Breast epithelium (tissue), 4 donors: ENCODE data around the gene DRG2. TPM values are rescaled to one million over a fixed set of nuclear protein-coding genes. Genes with fewer than 3 reads are reported as not detected.

Source experiments
- DNase-seq, 2 donors: peaks; one replicate each; pipeline ENCODE4 v3.0.0-alpha.2; 2019; ENCODE audit warnings: low spot score in 2 of 2
- H3K27ac ChIP-seq, 2 donors: fragments of 200-600 bp; sonication (generic) in 1 of 2; one replicate each; pipeline ENCODE4 v1.5.1; 2016 to 2019; ENCODE audit warnings: mild to moderate bottlenecking in 1 of 2
- H3K27me3 ChIP-seq, 2 donors: fragments of 200-600 bp; sonication (generic) in 1 of 2; one replicate each; pipeline versions ENCODE4 v1.5.1 to v1.6.0; 2017 to 2019; ENCODE audit warnings: control low read depth in 1 of 2, mild to moderate bottlenecking in 1 of 2
- H3K36me3 ChIP-seq: fragments of 200-600 bp; one replicate; pipeline ENCODE4 v1.5.1; 2019
- H3K4me1 ChIP-seq, 2 donors: fragments of 200-600 bp; sonication (generic); one replicate each; pipeline ENCODE4 v1.5.1; 2016 to 2019; ENCODE audit warnings: control low read depth in 1 of 2
- H3K4me3 ChIP-seq, 3 donors: fragments of 200-600 bp; sonication (generic); 1 replicate in 2 of 3; 2 replicates in 1 of 3; pipeline ENCODE4 v1.5.1; 2016 to 2019; ENCODE audit warnings: mild to moderate bottlenecking in 3 of 3, moderate library complexity in 2 of 3
- H3K9me3 ChIP-seq, 2 donors: fragments of 200-600 bp; sonication (generic) in 1 of 2; one replicate each; pipeline ENCODE4 v1.5.1; 2016 to 2019; ENCODE audit warnings: control low read depth in 1 of 2
- POLR2A ChIP-seq: fragments of 450-650 bp; IDR thresholded peaks from one replicate; pipeline ENCODE4 v1.6.1; 2016; ENCODE audit warnings: antibody characterized with exemption, mild to moderate bottlenecking, moderate library complexity
- POLR2AphosphoS5 ChIP-seq, 3 donors: sonication (generic); formaldehyde crosslinking; IDR thresholded peaks; one replicate each; pipeline ENCODE4 v1.6.1; 2017; ENCODE audit warnings: antibody characterized with exemption in 3 of 3
- intact Hi-C: fragments of 100-400 bp; cut with DNase I; formaldehyde crosslinking; loops from one replicate; pipeline ENCODE4 v1.15.1; 2023; ENCODE audit warnings: low total_unique reads
- total RNA-seq, 3 donors: library from RNA; depleted of rRNA; stranded (reverse); fragments of >200 nt; gene quantifications; one replicate each; pipeline ENCODE4 v1.1.0, GENCODE V29; 2016
- TF ChIP-seq, protein P1 (sequence below), 3 donors: fragments of 450-650 bp; IDR thresholded peaks; one replicate each; pipeline ENCODE4 v1.5.1; 2016 to 2017; ENCODE audit warnings: antibody characterized with exemption in 3 of 3, mild to moderate bottlenecking in 3 of 3, moderate library complexity in 3 of 3

The DRG2 gene
- total RNA-seq, 3 donors from 2014 or later: 36.4 to 42.0 (median 40.3) TPM

DNA sequence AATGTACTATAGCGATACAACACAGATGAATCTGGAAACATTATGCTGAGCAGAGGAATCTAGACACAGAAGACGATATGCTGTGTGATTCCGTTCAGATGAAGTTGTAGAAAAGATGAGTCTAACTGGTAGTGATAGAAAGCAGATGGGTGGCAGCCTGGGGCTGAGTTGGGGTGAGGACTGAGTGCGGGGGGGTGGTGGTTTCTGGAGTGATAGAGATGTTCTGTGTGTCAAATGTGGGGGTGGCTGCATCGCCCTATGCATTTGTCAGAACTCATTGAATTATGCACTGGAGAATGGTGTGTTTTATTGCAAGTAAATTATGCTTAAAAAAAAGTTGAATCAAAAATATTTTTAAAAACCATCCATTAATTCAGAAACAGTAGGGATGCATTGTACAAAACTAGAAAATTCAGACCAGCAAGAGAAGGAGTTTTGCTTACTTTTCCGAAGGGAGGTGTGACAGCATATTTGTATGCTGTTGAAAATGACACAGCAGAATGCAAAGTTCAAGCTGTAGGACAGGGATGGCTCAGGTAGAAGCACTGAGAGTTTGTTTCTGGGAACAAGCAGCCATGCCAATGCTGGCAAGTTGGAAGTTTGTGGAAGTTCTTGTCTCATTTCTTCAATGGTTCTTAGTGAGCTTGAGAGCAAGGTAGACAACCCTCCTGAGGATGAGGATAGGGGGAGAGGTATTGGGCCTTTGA is 13.0 kb upstream of the DRG2 start:
- Histone ChIP-seq H3K4me3 (no peak overlapping the region), H3K27me3 (no peaks in the 10 kb centered on the region), H3K4me1 (no peaks in the 10 kb centered on the region), H3K36me3 (no peaks in the 10 kb centered on the region), H3K27ac (no peak overlapping the region), H3K9me3 (no peaks in the 10 kb centered on the region)
- TF ChIP-seq, protein P1, sequence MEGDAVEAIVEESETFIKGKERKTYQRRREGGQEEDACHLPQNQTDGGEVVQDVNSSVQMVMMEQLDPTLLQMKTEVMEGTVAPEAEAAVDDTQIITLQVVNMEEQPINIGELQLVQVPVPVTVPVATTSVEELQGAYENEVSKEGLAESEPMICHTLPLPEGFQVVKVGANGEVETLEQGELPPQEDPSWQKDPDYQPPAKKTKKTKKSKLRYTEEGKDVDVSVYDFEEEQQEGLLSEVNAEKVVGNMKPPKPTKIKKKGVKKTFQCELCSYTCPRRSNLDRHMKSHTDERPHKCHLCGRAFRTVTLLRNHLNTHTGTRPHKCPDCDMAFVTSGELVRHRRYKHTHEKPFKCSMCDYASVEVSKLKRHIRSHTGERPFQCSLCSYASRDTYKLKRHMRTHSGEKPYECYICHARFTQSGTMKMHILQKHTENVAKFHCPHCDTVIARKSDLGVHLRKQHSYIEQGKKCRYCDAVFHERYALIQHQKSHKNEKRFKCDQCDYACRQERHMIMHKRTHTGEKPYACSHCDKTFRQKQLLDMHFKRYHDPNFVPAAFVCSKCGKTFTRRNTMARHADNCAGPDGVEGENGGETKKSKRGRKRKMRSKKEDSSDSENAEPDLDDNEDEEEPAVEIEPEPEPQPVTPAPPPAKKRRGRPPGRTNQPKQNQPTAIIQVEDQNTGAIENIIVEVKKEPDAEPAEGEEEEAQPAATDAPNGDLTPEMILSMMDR (IDR thresholded peaks at IDR 0.05): no peak
- no peak for TF ChIP-seq POLR2AphosphoS5 (IDR thresholded peaks at IDR 0.05)
- no peak for TF ChIP-seq POLR2A
- DNase-seq: no peak
- intact Hi-C loops: loop anchor here (10.0 kb wide), 1 partner anchor 530 kb away; no protein-coding TSS in a partner anchor

DNA sequence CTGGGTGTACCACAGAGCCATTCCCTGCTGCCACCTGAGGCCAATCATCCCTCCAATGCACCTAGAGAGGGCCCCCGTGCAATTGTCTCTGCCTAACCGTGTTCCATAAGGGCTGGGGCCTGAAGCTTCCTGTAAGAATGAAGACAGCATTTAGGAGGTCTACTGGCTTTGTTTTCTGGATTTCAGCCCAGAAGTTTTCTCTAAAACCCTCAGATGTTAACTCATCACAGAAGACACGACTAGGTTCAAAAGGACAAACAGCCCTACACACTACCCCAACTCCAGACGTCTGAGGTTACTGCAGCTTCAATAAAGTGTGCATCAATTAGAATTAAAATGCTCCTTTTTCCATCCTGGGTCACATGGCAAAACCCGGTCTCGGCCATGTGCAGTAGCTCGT is 10.8 kb upstream of the DRG2 start:
- DNase-seq: no peak
- Histone ChIP-seq H3K9me3 (no peaks in the 10 kb centered on the region), H3K36me3 (no peaks in the 10 kb centered on the region), H3K4me1 (no peaks in the 10 kb centered on the region), H3K4me3 (no peak overlapping the region), H3K27me3 (no peaks in the 10 kb centered on the region), H3K27ac (no peak overlapping the region)
- intact Hi-C loops: loop anchor here (10.0 kb wide), 1 partner anchor 532 kb away; no protein-coding TSS in a partner anchor
- TF ChIP-seq POLR2AphosphoS5 (IDR thresholded peaks at IDR 0.05) (no peak), POLR2A (no peak)
- TF ChIP-seq, protein P1 (IDR thresholded peaks at IDR 0.05): no peak

DNA sequence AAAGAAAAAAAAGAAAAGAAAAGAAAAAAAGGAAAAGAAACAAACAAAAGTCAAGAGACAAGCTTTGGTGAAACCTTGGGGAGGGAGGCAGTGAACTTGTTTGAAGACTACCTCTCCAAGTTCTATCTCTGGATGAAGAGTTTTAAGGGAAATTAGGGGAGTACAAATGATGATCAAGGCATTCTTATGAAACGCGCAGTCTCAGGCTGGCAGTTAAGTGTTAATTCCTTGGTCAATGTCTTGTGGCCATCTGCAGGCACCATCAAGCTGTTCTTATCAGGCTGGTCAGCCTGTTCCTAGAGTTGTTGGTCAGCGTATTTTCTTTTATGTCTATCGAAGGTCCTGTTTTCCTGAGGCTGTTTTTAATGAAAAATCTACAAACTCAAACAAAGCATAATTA is 8.2 kb upstream of the DRG2 start:
- no peaks in the 10 kb centered on the region for H3K36me3 ChIP-seq
- no peak for DNase-seq
- no peaks in the 10 kb centered on the region for H3K4me1 ChIP-seq
- no peaks in the 10 kb centered on the region for H3K9me3 ChIP-seq
- H3K27ac ChIP-seq: no peak overlapping the region
- intact Hi-C loops: loop anchor here (10.0 kb wide), 1 partner anchor 535 kb away; no protein-coding TSS in a partner anchor
- no peak overlapping the region for H3K4me3 ChIP-seq
- no peaks in the 10 kb centered on the region for H3K27me3 ChIP-seq
- TF ChIP-seq POLR2AphosphoS5 (IDR thresholded peaks at IDR 0.05) (no peak), POLR2A (no peak)
- TF ChIP-seq, protein P1 (IDR thresholded peaks at IDR 0.05): no peak

DNA sequence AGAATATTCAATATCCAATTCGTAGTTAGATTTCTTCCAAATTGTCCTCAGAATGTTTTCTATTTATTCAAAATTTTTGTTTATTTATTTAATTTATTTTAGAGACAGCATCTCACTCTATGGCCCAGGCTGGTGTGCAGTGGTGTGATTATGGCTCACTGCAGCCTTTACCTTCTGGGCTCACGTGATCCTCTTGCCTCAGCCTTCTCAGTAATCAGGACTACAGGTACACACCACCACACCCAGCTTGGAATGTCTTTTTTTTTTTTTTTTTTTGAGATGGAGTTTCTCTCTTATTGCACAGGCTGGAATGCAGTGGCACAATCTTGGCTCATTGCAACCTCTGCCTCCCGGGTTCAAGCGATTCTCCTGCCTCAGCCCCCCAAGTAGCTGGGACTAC is 3.5 kb upstream of the DRG2 start:
- Histone ChIP-seq H3K27me3 (no peaks in the 10 kb centered on the region), H3K4me1 (no peaks in the 10 kb centered on the region), H3K36me3 (no peaks in the 10 kb centered on the region), H3K4me3 (no peak overlapping the region), H3K9me3 (no peaks in the 10 kb centered on the region), H3K27ac (no peak overlapping the region)
- DNase-seq: no peak
- intact Hi-C loops: loop anchor here (2.0 kb wide), 1 partner anchor 39 kb away; no protein-coding TSS in a partner anchor
- no peak for TF ChIP-seq POLR2A
- TF ChIP-seq, protein P1 (IDR thresholded peaks at IDR 0.05): no peak
- no peak for TF ChIP-seq POLR2AphosphoS5 (IDR thresholded peaks at IDR 0.05)

DNA sequence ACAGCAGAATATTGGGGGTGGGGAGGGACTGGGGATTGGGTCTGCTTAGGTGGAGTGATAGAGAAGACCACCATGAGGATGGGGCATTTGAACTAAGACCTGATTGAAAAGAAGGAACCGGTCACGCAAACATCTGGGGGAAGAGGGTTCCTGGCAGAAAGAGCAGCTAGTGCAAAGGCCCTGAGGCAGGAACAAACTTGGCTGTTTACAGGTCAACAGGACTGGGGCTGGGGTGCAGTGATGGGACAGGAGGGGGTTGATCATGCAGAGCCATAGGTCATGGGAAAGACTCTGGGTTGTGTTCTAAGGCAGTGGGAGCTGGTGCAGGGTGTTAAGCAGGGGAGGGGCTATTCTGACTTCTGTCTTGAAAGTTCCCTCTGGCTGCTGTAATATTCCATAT is 1.9 kb downstream of the DRG2 start:
- Histone ChIP-seq H3K27ac (no peak overlapping the region), H3K9me3 (no peaks in the 10 kb centered on the region), H3K27me3 (no peaks in the 10 kb centered on the region), H3K36me3 (no peaks in the 10 kb centered on the region), H3K4me3 (no peak overlapping the region), H3K4me1 (no peaks in the 10 kb centered on the region)
- TF ChIP-seq POLR2AphosphoS5 (IDR thresholded peaks at IDR 0.05): no peak
- TF ChIP-seq, protein P1 (IDR thresholded peaks at IDR 0.05): no peak
- TF ChIP-seq POLR2A: no peak
- intact Hi-C loops: no loop called here
- DNase-seq: no peak
